Upper lobe of left lung (tissue), 6 donors: Measurements from ENCODE around the gene ZNF512B. TPM values are rescaled to one million over a fixed set of nuclear protein-coding genes. Genes with fewer than 3 reads are reported as not detected.
"Not testable (repeated sequence)": the region's sequence is repeated elsewhere in the genome, so short reads cannot be mapped to it uniquely, and the experiment has no call there.

ENCODE experiments used
- ATAC-seq, 2 donors: fragments of 200-7000 bp; cut with Tn5 transposase; one replicate each; pipeline ENCODE4 v1.9.1; 2022; ENCODE audit warnings: mild to moderate bottlenecking in 2 of 2, moderate library complexity in 2 of 2; ENCODE audit not compliant: low FRiP score in 2 of 2
- DNase-seq, 2 donors: peaks; one replicate each; pipeline ENCODE4 v3.0.0-alpha.2; 2019 to 2020
- H3K27ac ChIP-seq, 4 donors: fragments of 200-600 bp; sonication (generic); one replicate each; pipeline ENCODE4 v1.5.1; 2016 to 2019
- H3K27me3 ChIP-seq, 4 donors: fragments of 200-600 bp; sonication (generic); one replicate each; pipeline ENCODE4 v1.5.1; 2017 to 2019
- H3K36me3 ChIP-seq, 4 donors: fragments of 200-600 bp; sonication (generic); one replicate each; pipeline ENCODE4 v1.5.1; 2016 to 2019
- H3K4me1 ChIP-seq, 4 donors: fragments of 200-600 bp; sonication (generic); one replicate each; pipeline ENCODE4 v1.5.1; 2018 to 2019
- H3K4me3 ChIP-seq, 4 donors: fragments of 200-600 bp; sonication (generic); one replicate each; pipeline ENCODE4 v1.5.1; 2017 to 2019; ENCODE audit warnings: mild to moderate bottlenecking in 2 of 4, moderate library complexity in 1 of 4
- H3K9me3 ChIP-seq, 4 donors: fragments of 200-600 bp; sonication (generic); one replicate each; pipeline ENCODE4 v1.5.1; 2018 to 2019
- EP300 ChIP-seq, 4 donors: sonication (generic); formaldehyde crosslinking; IDR thresholded peaks; one replicate each; pipeline ENCODE4 v1.5.1; 2017; ENCODE audit warnings: antibody characterized with exemption in 4 of 4, control low read depth in 2 of 4
- POLR2A ChIP-seq, 4 donors: fragments of 450-650 bp; IDR thresholded peaks; one replicate each; pipeline ENCODE4 v1.5.1; 2016 to 2017; ENCODE audit warnings: antibody characterized with exemption in 4 of 4, mild to moderate bottlenecking in 2 of 4
- POLR2AphosphoS5 ChIP-seq, 2 donors: sonication (generic); formaldehyde crosslinking; IDR thresholded peaks; one replicate each; pipeline ENCODE4 v1.5.1; 2017; ENCODE audit warnings: antibody characterized with exemption in 2 of 2
- WGBS, 2 donors: methylation state at CpG; one replicate each; pipeline ENCODE4 v1.1.5; 2017 to 2018; 5-methylcytosine and 5-hydroxymethylcytosine counted together
- total RNA-seq, 6 donors: library from RNA; depleted of rRNA in 4 of 6; stranded (reverse); fragments of >200 nt in 4 of 6; gene quantifications; one replicate each; pipeline versions ENCODE4 v1.1.0 to v1.2.1, GENCODE V29; 2016 to 2021
- TF ChIP-seq, protein P1 (sequence below), 6 experiments: fragments of 450-650 bp in 4 of 6; fragments of 200-600 bp in 2 of 6; sonication (generic) in 2 of 6; IDR thresholded peaks; one replicate each; pipeline ENCODE4 v1.5.1; 2016 to 2019; ENCODE audit warnings: antibody characterized with exemption in 6 of 6
- donor health status: DM: no; HTN: no; CAD: no; lungs with moderate emphysema.
- donor health status: DM: no; HTN: yes; CAD: no; lungs with severe emphysema.

The ZNF512B gene
- total RNA-seq, 6 donors from 2014 or later = 10.8 to 22.0 (median 16.3) TPM

DNA sequence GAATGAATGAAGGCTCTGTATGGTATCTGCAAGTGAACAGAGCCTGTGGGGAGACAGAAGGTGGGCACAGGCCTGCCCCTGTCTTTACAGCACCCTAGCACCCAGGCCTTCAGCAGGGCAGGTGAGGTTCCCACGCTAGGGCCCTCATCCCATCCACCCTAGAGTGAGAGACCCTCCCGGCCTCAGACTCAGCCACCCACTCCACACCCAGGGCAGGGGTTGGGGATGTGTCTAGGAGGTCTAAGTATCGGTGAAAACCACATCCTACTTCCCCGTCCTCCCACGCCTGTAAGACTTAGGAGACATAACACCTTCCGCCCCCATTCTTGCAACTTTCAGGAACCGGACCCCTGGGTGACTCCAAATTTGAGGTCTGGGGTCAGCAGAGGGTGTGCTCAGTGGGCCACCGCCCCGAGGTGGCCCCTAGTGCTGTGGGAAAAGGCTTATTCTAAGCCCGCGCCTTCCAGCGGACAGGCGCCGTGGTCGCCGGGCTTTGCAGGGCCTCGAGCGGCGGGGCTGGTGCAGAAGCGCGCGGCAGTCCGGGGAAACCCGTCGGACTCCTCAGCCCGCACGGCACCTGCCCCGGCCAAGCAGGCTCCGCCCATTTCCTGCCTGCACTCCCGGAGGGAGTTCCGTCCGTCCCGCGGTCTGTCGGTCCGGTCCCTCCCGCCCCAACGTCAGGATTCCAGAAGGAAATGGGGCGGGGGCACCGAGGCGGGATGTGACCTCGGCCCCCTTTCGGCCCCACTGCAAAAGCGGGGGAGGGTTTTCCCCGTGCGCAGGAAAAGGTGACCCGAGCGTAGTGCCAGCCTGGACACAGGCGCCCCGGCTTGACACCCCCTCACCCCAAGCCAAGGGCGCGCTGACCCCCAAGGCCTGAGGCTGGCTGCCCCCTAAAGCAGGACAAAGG, 8.8 kb upstream of the ZNF512B start:
- Histone ChIP-seq H3K27me3 (no peaks in the 10 kb centered on the region), H3K27ac (peak overlapping the region; percentile 74 to 90 (median 82)), H3K4me3 (peak overlapping the region; percentile 55 to 96 (median 68)), H3K4me1 (peaks cover 34 to 57% (median 47%) of the 10 kb centered on the region in 4 donors), H3K36me3 (peaks cover 0 to 7% (median 1%) of the 10 kb centered on the region in 4 donors), H3K9me3 (no peaks in the 10 kb centered on the region)
- 6 to 22% methylated on average over 7 to 50 of the region's 52 CpGs for WGBS, 2 donors
- TF ChIP-seq POLR2AphosphoS5 (IDR thresholded peaks at IDR 0.05) (peak; percentile 19 to 57), POLR2A (IDR thresholded peaks at IDR 0.05) (peak in 1 of 4 donors; percentile 53), EP300 (IDR thresholded peaks at IDR 0.05) (no peak)
- TF ChIP-seq, protein P1, sequence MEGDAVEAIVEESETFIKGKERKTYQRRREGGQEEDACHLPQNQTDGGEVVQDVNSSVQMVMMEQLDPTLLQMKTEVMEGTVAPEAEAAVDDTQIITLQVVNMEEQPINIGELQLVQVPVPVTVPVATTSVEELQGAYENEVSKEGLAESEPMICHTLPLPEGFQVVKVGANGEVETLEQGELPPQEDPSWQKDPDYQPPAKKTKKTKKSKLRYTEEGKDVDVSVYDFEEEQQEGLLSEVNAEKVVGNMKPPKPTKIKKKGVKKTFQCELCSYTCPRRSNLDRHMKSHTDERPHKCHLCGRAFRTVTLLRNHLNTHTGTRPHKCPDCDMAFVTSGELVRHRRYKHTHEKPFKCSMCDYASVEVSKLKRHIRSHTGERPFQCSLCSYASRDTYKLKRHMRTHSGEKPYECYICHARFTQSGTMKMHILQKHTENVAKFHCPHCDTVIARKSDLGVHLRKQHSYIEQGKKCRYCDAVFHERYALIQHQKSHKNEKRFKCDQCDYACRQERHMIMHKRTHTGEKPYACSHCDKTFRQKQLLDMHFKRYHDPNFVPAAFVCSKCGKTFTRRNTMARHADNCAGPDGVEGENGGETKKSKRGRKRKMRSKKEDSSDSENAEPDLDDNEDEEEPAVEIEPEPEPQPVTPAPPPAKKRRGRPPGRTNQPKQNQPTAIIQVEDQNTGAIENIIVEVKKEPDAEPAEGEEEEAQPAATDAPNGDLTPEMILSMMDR (IDR thresholded peaks at IDR 0.05) = peak in 1 of 6 experiments; percentile 12
- ATAC-seq = peak; percentile 23 to 28
- DNase-seq = peak; percentile 89 to 93

DNA sequence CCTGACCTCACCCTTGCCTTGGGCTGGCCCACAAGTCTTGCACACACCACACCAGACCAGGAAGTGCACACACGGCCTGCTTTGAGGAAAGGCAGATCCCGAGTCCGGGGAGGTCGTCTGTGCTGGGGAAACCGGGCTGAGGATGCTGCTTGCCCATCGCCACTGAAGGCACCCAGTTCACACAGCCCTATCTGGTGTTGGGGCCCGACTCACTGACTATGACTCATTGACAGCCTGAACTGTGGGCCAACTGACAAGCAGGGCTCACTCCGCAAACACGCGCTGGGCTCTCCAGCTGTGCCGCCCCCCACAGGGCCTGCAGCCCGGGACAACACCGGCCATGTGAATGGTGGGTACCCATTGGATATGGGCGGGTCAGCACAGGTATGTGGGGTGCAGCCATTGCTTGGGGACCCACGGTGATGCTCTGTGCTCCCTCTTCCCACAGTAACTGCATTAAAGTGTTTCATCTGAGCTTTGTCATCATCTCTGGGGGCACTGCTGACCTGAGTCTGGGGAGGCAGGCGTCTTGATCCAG, 8.1 kb upstream of the ZNF512B start:
- TF ChIP-seq POLR2A (IDR thresholded peaks at IDR 0.05) (no peak), EP300 (IDR thresholded peaks at IDR 0.05) (no peak), POLR2AphosphoS5 (IDR thresholded peaks at IDR 0.05) (no peak)
- TF ChIP-seq, protein P1 (IDR thresholded peaks at IDR 0.05) = no peak
- Histone ChIP-seq H3K4me1 (peaks cover 42 to 59% (median 50%) of the 10 kb centered on the region in 4 donors), H3K9me3 (no peaks in the 10 kb centered on the region), H3K4me3 (no peak overlapping the region), H3K27me3 (no peaks in the 10 kb centered on the region), H3K36me3 (peaks cover 0 to under 1% (median 0%) of the 10 kb centered on the region in 4 donors), H3K27ac (peak overlapping the region in 3 of 4 donors; percentile 30 to 84 (median 74))
- ATAC-seq (no peak), DNase-seq (peak in 1 of 2 donors; percentile 76)
- WGBS, 2 donors = 79 to 100% methylated on average over 1 to 16 of the region's 16 CpGs

DNA sequence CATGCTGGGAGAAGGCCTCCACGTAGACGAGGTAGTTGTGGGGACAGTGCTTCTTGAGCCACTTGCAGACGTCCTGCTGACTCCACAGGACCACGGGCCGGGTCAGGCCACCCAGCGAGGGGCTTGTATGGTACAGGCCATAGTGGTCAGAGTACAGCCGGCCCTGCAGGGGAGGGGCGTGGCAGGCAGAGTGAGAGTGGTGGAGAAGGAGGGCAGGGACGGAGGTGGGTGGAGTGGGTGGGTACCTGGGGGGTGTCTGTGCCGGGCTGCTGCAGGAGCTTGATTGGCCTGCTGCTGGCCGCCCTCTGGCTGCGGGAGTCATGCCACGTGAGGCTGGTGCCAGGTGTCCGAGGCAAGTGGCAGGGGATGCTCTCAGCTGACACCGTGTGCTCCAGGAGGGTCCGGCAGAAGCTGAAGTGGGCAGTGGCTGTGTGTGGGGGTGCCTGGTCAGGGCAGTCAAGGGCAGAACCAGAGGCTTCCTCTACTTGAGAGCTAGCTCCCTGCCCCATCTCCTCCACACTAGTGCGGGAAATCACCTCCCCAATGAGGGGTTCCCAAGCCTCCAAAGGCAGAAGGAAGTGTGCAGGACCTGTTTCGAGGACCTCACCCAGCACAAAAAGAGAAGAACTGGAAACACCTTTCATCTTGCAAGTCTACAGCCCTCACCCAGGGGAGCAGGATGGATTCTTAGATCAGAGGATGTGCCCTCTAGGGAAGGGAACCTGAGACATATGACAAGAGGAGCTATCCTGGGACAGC, 7.4 kb upstream of the ZNF512B start:
- peak overlapping the region in 1 of 4 donors; percentile 30 for H3K27ac ChIP-seq
- no peaks in the 10 kb centered on the region for H3K27me3 ChIP-seq
- TF ChIP-seq, protein P1 (IDR thresholded peaks at IDR 0.05) = no peak
- TF ChIP-seq POLR2A (IDR thresholded peaks at IDR 0.05) (no peak), POLR2AphosphoS5 (IDR thresholded peaks at IDR 0.05) (no peak), EP300 (IDR thresholded peaks at IDR 0.05) (no peak)
- no peak overlapping the region for H3K4me3 ChIP-seq
- ATAC-seq (no peak), DNase-seq (peak in 1 of 2 donors; percentile 74)
- WGBS, 2 donors = 91 to 92% methylated on average over 17 to 18 of the region's 18 CpGs
- no peaks in the 10 kb centered on the region for H3K9me3 ChIP-seq
- peaks cover 37 to 58% (median 44%) of the 10 kb centered on the region in 4 donors for H3K4me1 ChIP-seq
- H3K36me3 ChIP-seq = no peaks in the 10 kb centered on the region

GRCh38 chr20:63976511-63976910, 6.8 kb upstream of the ZNF512B start:
- WGBS, 2 donors = 90 to 99% methylated on average over 7 of the region's 7 CpGs
- not testable (repeated sequence) for DNase-seq
- peaks cover 32 to 57% (median 40%) of the 10 kb centered on the region in 4 donors for H3K4me1 ChIP-seq

More at GRCh38 chr20:63976511-63976910, 6.8 kb upstream of the ZNF512B start:
- H3K4me3 ChIP-seq, H3K9me3 ChIP-seq, H3K36me3 ChIP-seq, ATAC-seq, H3K27ac ChIP-seq, H3K27me3 ChIP-seq: not testable (repeated sequence)
